K562 (cell line): ENCODE results near the gene GRSF1.

ENCODE experiments used
- ATF3 ChIP-seq, 2 experiments: fragments of 450-650 bp in 1 of 2; sonication (generic) in 1 of 2; formaldehyde crosslinking in 1 of 2; IDR thresholded peaks in 1 of 2; conservative IDR thresholded peaks in 1 of 2; 2 replicates each; pipeline versions ENCODE4 v1.6.1 to v1.8.1; 2016 to 2023; ENCODE audit warnings: mild to moderate bottlenecking in 2 of 2, moderate library complexity in 2 of 2, inconsistent platforms in 1 of 2, missing genetic modification reagents in 1 of 2
- BACH1 ChIP-seq: fragments of 200-800 bp; sonication (Bioruptor generic); IDR thresholded peaks from 2 replicates; pipeline ENCODE4 v1.6.1; 2016; ENCODE audit warnings: missing genetic modification characterization, missing compliant biosample characterization
- CBX8 ChIP-seq: fragments of 200-600 bp; sonication (generic); IDR thresholded peaks from 2 replicates; pipeline ENCODE4 v1.6.1; 2012; ENCODE audit warnings: borderline replicate concordance, mixed run types, low read depth, mild to moderate bottlenecking, moderate library complexity, mixed read lengths, low read length, control low read depth, inconsistent platforms; ENCODE audit not compliant: poor library complexity, severe bottlenecking; ENCODE audit errors: extremely low read depth
- CTCF ChIP-seq, 3 experiments: IDR thresholded peaks in 2 of 3; conservative IDR thresholded peaks in 1 of 3; 2 replicates each; pipeline ENCODE4 v1.5.1; 2011 to 2012; ENCODE audit warnings: low read length in 3 of 3, mild to moderate bottlenecking in 3 of 3, control low read depth in 2 of 3, improper control_type of control experiment in 1 of 3, inconsistent platforms in 1 of 3, low read depth in 1 of 3, mixed read lengths in 1 of 3, moderate library complexity in 1 of 3; ENCODE audit not compliant: insufficient read depth in 2 of 3
- LEF1 ChIP-seq: fragments of 450-650 bp; IDR thresholded peaks from 2 replicates; pipeline ENCODE4 v1.6.1; 2016; ENCODE audit warnings: mild to moderate bottlenecking
- MAFK ChIP-seq: IDR thresholded peaks from 2 replicates; pipeline ENCODE4 v1.6.1; 2011; ENCODE audit warnings: low read length, improper control_type of control experiment
- PHTF2 ChIP-seq: fragments of 250-450 bp; sonication (Bioruptor Pico); IDR thresholded peaks from 2 replicates; pipeline ENCODE4 v1.5.0; 2021; ENCODE audit warnings: mild to moderate bottlenecking
- POLR2A ChIP-seq: fragments of 450-650 bp; conservative IDR thresholded peaks from 2 replicates; pipeline ENCODE4 v1.6.1; 2016
- RFX5 ChIP-seq: IDR thresholded peaks from 2 replicates; pipeline ENCODE4 v1.6.1; 2011; ENCODE audit warnings: low read depth, mild to moderate bottlenecking, improper control_type of control experiment, low read length
- TCF7 ChIP-seq: sonication (generic); IDR thresholded peaks from 2 replicates; pipeline ENCODE4 v1.6.1; 2016; ENCODE audit warnings: antibody characterized with exemption, borderline replicate concordance
- ZNF311 ChIP-seq: fragments of 250-450 bp; sonication (Bioruptor Pico); IDR thresholded peaks from 2 replicates; pipeline ENCODE4 v1.4.0; 2020; ENCODE audit warnings: mild to moderate bottlenecking, moderate library complexity
- ZNF384 ChIP-seq: IDR thresholded peaks from 2 replicates; pipeline ENCODE4 v1.6.1; 2012; ENCODE audit warnings: low read depth, low read length, improper control_type of control experiment
- ZNF395 ChIP-seq: fragments of 200-800 bp; sonication (Bioruptor generic); IDR thresholded peaks from 2 replicates; pipeline ENCODE4 v1.6.1; 2017; ENCODE audit warnings: missing genetic modification characterization, missing compliant biosample characterization

- no peak for TF ChIP-seq PHTF2
- TF ChIP-seq TCF7 = no peak
- TF ChIP-seq POLR2A = no peak
- TF ChIP-seq ATF3 (IDR thresholded peaks at IDR 0.05) = no peak
- no peak for TF ChIP-seq ATF3 (CRISPR knock-in tag; conservative IDR thresholded peaks at IDR 0.05)
- TF ChIP-seq ZNF311 (CRISPR knock-in tag) = no peak
- no peak for TF ChIP-seq MAFK
- TF ChIP-seq ZNF384 = no peak
- TF ChIP-seq CBX8 = no peak
- TF ChIP-seq BACH1 = no peak
- TF ChIP-seq RFX5 = no peak
- no peak for TF ChIP-seq CTCF (IDR thresholded peaks at IDR 0.05 in 2 of 3, conservative IDR thresholded peaks at IDR 0.05 in 1 of 3; ENCODE audit: insufficient read depth in 2 of 3, low read depth in 1 of 3, low read length in 3 of 3)
- TF ChIP-seq ZNF395 (CRISPR knock-in tag) = no peak
- no peak for TF ChIP-seq LEF1
These were observed 763 bp downstream of the GRSF1 start for GRCh38 chr4:70838666-70839588.
